Trophoblast cell (in vitro differentiated cells and primary cell): ENCODE measurements around the gene TPM1.
A peak's percentile ranks its signal among the peaks of the same experiment; 100 is the strongest.

Experiments used
- DNase-seq, 2 donors: peaks; one replicate each; pipeline ENCODE4 v3.0.0-alpha.2; 2016
- H2AFZ ChIP-seq: 2 replicates; pipeline ENCODE4 v1.6.1; 2013; ENCODE audit warnings: low read length, moderate library complexity, mild to moderate bottlenecking; ENCODE audit not compliant: insufficient read depth, poor library complexity
- H2AK5ac ChIP-seq: 2 replicates; pipeline ENCODE4 v1.6.1; 2013; ENCODE audit warnings: mild to moderate bottlenecking, low read length
- H2BK120ac ChIP-seq: 2 replicates; pipeline ENCODE4 v1.6.1; 2013; ENCODE audit warnings: low read length, mild to moderate bottlenecking, moderate library complexity; ENCODE audit not compliant: insufficient read depth, poor library complexity
- H2BK12ac ChIP-seq: 2 replicates; pipeline ENCODE4 v1.6.1; 2013; ENCODE audit warnings: mild to moderate bottlenecking, low read length, moderate library complexity
- H2BK5ac ChIP-seq: 2 replicates; pipeline ENCODE4 v1.6.1; 2013; ENCODE audit warnings: low read length, low read depth, moderate library complexity, mild to moderate bottlenecking; ENCODE audit not compliant: poor library complexity
- H3K14ac ChIP-seq: 2 replicates; pipeline ENCODE4 v1.6.1; 2013; ENCODE audit warnings: mild to moderate bottlenecking, low read length
- H3K18ac ChIP-seq: 2 replicates; pipeline ENCODE4 v1.6.1; 2013; ENCODE audit warnings: mild to moderate bottlenecking, low read length
- H3K23ac ChIP-seq: 2 replicates; pipeline ENCODE4 v1.6.1; 2013; ENCODE audit warnings: low read length
- H3K27ac ChIP-seq: 2 replicates; pipeline ENCODE4 v1.5.1; 2013; ENCODE audit warnings: low read depth, mild to moderate bottlenecking, inconsistent platforms, low read length, moderate library complexity
- H3K27me3 ChIP-seq: 2 replicates; pipeline ENCODE4 v1.6.1; 2013; ENCODE audit warnings: inconsistent platforms, mild to moderate bottlenecking, low read length, moderate library complexity; ENCODE audit not compliant: insufficient read depth
- H3K36me3 ChIP-seq, 2 experiments: 1 replicate in 1 of 2; 2 replicates in 1 of 2; pipeline ENCODE4 v1.6.1; 2013; ENCODE audit warnings: low read length in 2 of 2, mild to moderate bottlenecking in 2 of 2, moderate library complexity in 1 of 2; ENCODE audit not compliant: insufficient read depth in 2 of 2, control insufficient read depth in 1 of 2
- H3K4ac ChIP-seq: 2 replicates; pipeline ENCODE4 v1.6.1; 2013; ENCODE audit warnings: low read depth, mild to moderate bottlenecking, low read length, moderate library complexity
- H3K4me1 ChIP-seq, 2 experiments: 1 replicate in 1 of 2; 2 replicates in 1 of 2; pipeline ENCODE4 v1.6.1; 2013; ENCODE audit warnings: low read length in 2 of 2, mild to moderate bottlenecking in 2 of 2, moderate library complexity in 1 of 2; ENCODE audit not compliant: insufficient read depth in 2 of 2, control insufficient read depth in 1 of 2
- H3K4me2 ChIP-seq: 2 replicates; pipeline ENCODE4 v1.6.1; 2013; ENCODE audit warnings: inconsistent platforms, mild to moderate bottlenecking, low read length, moderate library complexity
- H3K4me3 ChIP-seq: 2 replicates; pipeline ENCODE4 v1.5.1; 2013; ENCODE audit warnings: mild to moderate bottlenecking, low read depth, low read length, inconsistent platforms
- H3K79me1 ChIP-seq: one replicate; pipeline ENCODE4 v1.6.1; 2013; ENCODE audit warnings: low read length
- H3K79me2 ChIP-seq: 2 replicates; pipeline ENCODE4 v1.6.1; 2013; ENCODE audit warnings: low read length, mild to moderate bottlenecking; ENCODE audit not compliant: control insufficient read depth, insufficient read depth, poor library complexity
- H3K9ac ChIP-seq: 2 replicates; pipeline ENCODE4 v1.6.1; 2013; ENCODE audit warnings: mild to moderate bottlenecking, low read length
- H3K9me3 ChIP-seq: 2 replicates; pipeline ENCODE4 v1.6.1; 2013; ENCODE audit warnings: low read depth, mild to moderate bottlenecking, control low read depth, inconsistent platforms, low read length; ENCODE audit not compliant: insufficient read depth
- H4K12ac ChIP-seq: 2 replicates; pipeline ENCODE4 v1.6.1; 2013; ENCODE audit warnings: low read depth, mild to moderate bottlenecking, low read length, moderate library complexity
- H4K8ac ChIP-seq: 2 replicates; pipeline ENCODE4 v1.6.1; 2013; ENCODE audit warnings: low read depth, mild to moderate bottlenecking, low read length, moderate library complexity
- H4K91ac ChIP-seq: one replicate; pipeline ENCODE4 v1.6.1; 2013; ENCODE audit warnings: low read depth, mild to moderate bottlenecking, low read length, moderate library complexity
- WGBS: extraction: QIAGEN DNeasy Blood & Tissue Kit; methylation state at CpG from one replicate; pipeline ENCODE4 v1.1.7; 2013; ENCODE audit warnings: missing lambda C conversion rate; ENCODE audit not compliant: insufficient read length, insufficient coverage; ENCODE audit errors: extremely low coverage; 5-methylcytosine and 5-hydroxymethylcytosine counted together

The TPM1 gene

DNA sequence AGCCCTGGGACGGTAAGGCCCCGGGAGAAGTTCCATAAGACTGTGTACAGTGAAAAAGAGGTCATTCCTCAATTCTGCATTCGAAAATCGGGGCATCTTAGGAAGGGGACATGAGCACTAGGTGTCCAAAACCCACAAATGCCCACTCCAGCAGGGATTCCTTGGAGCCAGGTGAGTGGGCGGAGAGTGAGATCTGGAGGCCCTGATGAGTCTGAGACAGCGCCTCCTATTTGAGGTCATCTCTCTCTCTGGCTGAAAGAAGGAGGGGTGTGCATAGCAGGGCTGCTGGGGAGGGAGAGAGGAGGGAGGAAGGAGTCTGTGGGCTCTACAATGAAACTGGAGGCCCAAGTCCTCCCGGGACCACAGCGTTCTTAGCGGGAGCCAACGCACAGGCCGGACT lies 41.0 kb downstream of the TPM1 start:
- Histone ChIP-seq H3K79me2 (peaks cover 2% of the 10 kb centered on the region), H4K12ac (no peak overlapping the region), H3K9me3 (peaks cover 2% of the 10 kb centered on the region), H2BK12ac (peak overlapping the region; percentile 43), H2BK120ac (peak overlapping the region; percentile 0), H3K79me1 (peaks cover 20% of the 10 kb centered on the region), H3K4me1 (peaks cover 27 to 29% of the 10 kb centered on the region in 2 experiments), H3K27ac (peak overlapping the region; percentile 39), H3K27me3 (no peaks in the 10 kb centered on the region), H4K91ac (peak overlapping the region; percentile 71), H3K4ac (peak overlapping the region; percentile 9), H2BK5ac (peak overlapping the region; percentile 9), H3K36me3 (no peaks in the 10 kb centered on the region), H3K9ac (peak overlapping the region; percentile 7), H2AK5ac (peak overlapping the region; percentile 6), H3K23ac (no peak overlapping the region), H4K8ac (peak overlapping the region; percentile 50), H3K14ac (peak overlapping the region; percentile 18), H3K4me3 (no peak overlapping the region), H3K18ac (no peak overlapping the region), H2AFZ (no peak overlapping the region), H3K4me2 (no peak overlapping the region)
- DNase-seq: no peak
- WGBS: no CpG with 5 or more reads among the region's 11 CpGs

DNA sequence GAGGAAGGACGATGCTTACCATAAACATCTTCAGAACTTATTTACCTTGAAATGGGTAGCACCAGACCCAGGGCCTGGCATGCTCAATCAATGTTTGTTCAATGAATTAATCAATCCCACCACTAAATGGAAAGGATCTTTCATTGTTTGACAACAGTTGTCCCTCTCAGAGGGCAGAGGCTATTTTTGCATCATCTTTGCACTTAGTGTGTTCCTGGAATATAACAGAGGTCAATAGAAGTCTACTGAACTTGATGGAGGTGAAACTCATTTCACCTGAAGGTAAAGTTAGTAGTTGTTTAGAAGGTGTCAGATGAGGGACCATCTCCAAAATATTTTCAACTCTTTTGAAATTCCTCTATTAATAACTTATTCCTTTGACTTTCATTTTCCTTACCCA lies 42.3 kb downstream of the TPM1 start:
- H3K36me3 ChIP-seq: no peaks in the 10 kb centered on the region
- H3K4ac ChIP-seq: no peak overlapping the region
- H3K9me3 ChIP-seq: peaks cover 2% of the 10 kb centered on the region
- H4K8ac ChIP-seq: no peak overlapping the region
- no peak overlapping the region for H3K18ac ChIP-seq
- H4K91ac ChIP-seq: no peak overlapping the region
- H3K79me2 ChIP-seq: peaks cover 2% of the 10 kb centered on the region
- H3K79me1 ChIP-seq: peaks cover 29% of the 10 kb centered on the region
- no peak overlapping the region for H4K12ac ChIP-seq
- H3K27me3 ChIP-seq: no peaks in the 10 kb centered on the region
- H3K9ac ChIP-seq: no peak overlapping the region
- H2BK5ac ChIP-seq: no peak overlapping the region
- no peak overlapping the region for H3K14ac ChIP-seq
- H3K4me3 ChIP-seq: no peak overlapping the region
- no peak overlapping the region for H3K23ac ChIP-seq
- no CpG with 5 or more reads among the region's 1 CpG for WGBS
- H2AFZ ChIP-seq: no peak overlapping the region
- H2BK120ac ChIP-seq: no peak overlapping the region
- H2AK5ac ChIP-seq: no peak overlapping the region
- peaks cover 33 to 38% of the 10 kb centered on the region in 2 experiments for H3K4me1 ChIP-seq
- no peak overlapping the region for H3K4me2 ChIP-seq
- no peak overlapping the region for H2BK12ac ChIP-seq
- DNase-seq: no peak
- H3K27ac ChIP-seq: no peak overlapping the region

GRCh38 chr15:63085289-63085688 lies 42.7 kb downstream of the TPM1 start:
- Histone ChIP-seq H3K79me2 (peaks cover 2% of the 10 kb centered on the region), H3K23ac (no peak overlapping the region), H3K4me1 (peaks cover 30 to 34% of the 10 kb centered on the region in 2 experiments), H3K9me3 (peaks cover 2% of the 10 kb centered on the region), H2BK120ac (no peak overlapping the region), H2AK5ac (no peak overlapping the region), H3K36me3 (no peaks in the 10 kb centered on the region), H4K91ac (no peak overlapping the region), H3K9ac (no peak overlapping the region), H3K27me3 (no peaks in the 10 kb centered on the region), H4K8ac (no peak overlapping the region), H3K14ac (no peak overlapping the region), H2BK5ac (no peak overlapping the region), H3K79me1 (peaks cover 28% of the 10 kb centered on the region), H2AFZ (no peak overlapping the region), H3K27ac (no peak overlapping the region), H3K4me2 (no peak overlapping the region), H3K4ac (no peak overlapping the region), H3K4me3 (no peak overlapping the region), H4K12ac (no peak overlapping the region), H2BK12ac (no peak overlapping the region), H3K18ac (no peak overlapping the region)
- DNase-seq: no peak
- WGBS: 100% methylated on average over 1 of the region's 4 CpGs

- Histone ChIP-seq H4K91ac (peak overlapping the region; percentile 15), H3K4me1 (peaks cover 25 to 29% of the 10 kb centered on the region in 2 experiments)
- no CpG with 5 or more reads among the region's 4 CpGs for WGBS
Measured at GRCh38 chr15:63086271-63086670, 43.7 kb downstream of the TPM1 start.

More at GRCh38 chr15:63086271-63086670, 43.7 kb downstream of the TPM1 start:
- peaks cover 2% of the 10 kb centered on the region for H3K9me3 ChIP-seq
- no peak overlapping the region for H3K4ac ChIP-seq
- H3K36me3 ChIP-seq: no peaks in the 10 kb centered on the region
- H3K23ac ChIP-seq: no peak overlapping the region
- no peak overlapping the region for H3K14ac ChIP-seq
- H3K79me1 ChIP-seq: peaks cover 33% of the 10 kb centered on the region
- no peak overlapping the region for H2AK5ac ChIP-seq
- H3K18ac ChIP-seq: no peak overlapping the region
- H3K4me2 ChIP-seq: no peak overlapping the region
- H4K8ac ChIP-seq: no peak overlapping the region
- H3K27me3 ChIP-seq: no peaks in the 10 kb centered on the region
- H3K4me3 ChIP-seq: no peak overlapping the region
- no peak overlapping the region for H2BK5ac ChIP-seq
- no peak overlapping the region for H3K27ac ChIP-seq
- H3K9ac ChIP-seq: no peak overlapping the region
- no peak overlapping the region for H2BK120ac ChIP-seq
- no peak for DNase-seq
- H3K79me2 ChIP-seq: peaks cover 2% of the 10 kb centered on the region
- peak overlapping the region; percentile 3 for H2BK12ac ChIP-seq
- no peak overlapping the region for H2AFZ ChIP-seq
- H4K12ac ChIP-seq: no peak overlapping the region
